A549 (cell line): ENCODE measurements around the gene LAMA2. TPM values are rescaled to one million over a fixed set of nuclear protein-coding genes. Genes with fewer than 3 reads are reported as not detected.

Experiments used
- ATAC-seq, 2 experiments: fragments of 200-7000 bp in 1 of 2; fragments of >200 bp in 1 of 2; cut with Nextera tagmentation in 1 of 2; cut with Tn5 transposase in 1 of 2; 3 replicates each; pipeline versions ENCODE4 v1.8.0 to v1.9.1; 2018 to 2020; ENCODE audit warnings: mild to moderate bottlenecking in 1 of 2, moderate library complexity in 1 of 2
- CTCF ChIA-PET: fragments of 300-600 bp; sonication (Branson Sonifier 250); formaldehyde crosslinking; extraction: SDS; loops from one replicate; lab custom pipeline; 2021; ENCODE audit warnings: antibody characterized with exemption, inconsistent platforms; lab: Yijun Ruan, JAX
- POLR2A ChIA-PET: fragments of 350-600 bp; formaldehyde crosslinking; extraction: SDS; loops from one replicate; lab custom pipeline; 2021; ENCODE audit warnings: antibody characterized with exemption, inconsistent platforms; lab: Yijun Ruan, JAX
- DNase-seq, 2 experiments: peaks; one replicate each; pipeline versions ENCODE4 v3.0.0 to v3.0.0-alpha.2; 2011 to 2016; ENCODE audit warnings: low read depth in 1 of 2, low spot score in 1 of 2
- FAIRE-seq: peaks from 2 replicates; lab custom pipeline; 2011; peaks lifted over from hg19 to GRCh38; lab: Jason Lieb, UNC
- H3K27ac ChIP-seq, 2 experiments: fragments of >200 bp; sonication (Bioruptor Twin); formaldehyde crosslinking; 3 replicates each; pipeline ENCODE4 v1.5.1; 2016 to 2017
- H3K4me1 ChIP-seq: fragments of >200 bp; sonication (Bioruptor Twin); formaldehyde crosslinking; 3 replicates; pipeline ENCODE4 v1.6.1; 2016
- H3K4me2 ChIP-seq: fragments of >200 bp; sonication (Bioruptor Twin); formaldehyde crosslinking; 3 replicates; pipeline ENCODE4 v1.6.1; 2016
- H3K4me3 ChIP-seq: fragments of >200 bp; sonication (Bioruptor Twin); formaldehyde crosslinking; 3 replicates; pipeline ENCODE4 v1.5.1; 2016
- H3K9me3 ChIP-seq: fragments of >200 bp; sonication (Bioruptor Twin); formaldehyde crosslinking; 3 replicates; pipeline ENCODE4 v1.6.1; 2016
- BHLHE40 ChIP-seq: IDR thresholded peaks from 2 replicates; pipeline ENCODE4 v1.6.1; 2012; ENCODE audit warnings: low read depth, low read length, inconsistent platforms
- CBX2 ChIP-seq: fragments of 200-600 bp; sonication (generic); IDR thresholded peaks from 2 replicates; pipeline ENCODE4 v1.6.1; 2016; ENCODE audit warnings: low read depth, mild to moderate bottlenecking, borderline replicate concordance
- CHD2 ChIP-seq: fragments of 150-350 bp; IDR thresholded peaks from 2 replicates; pipeline ENCODE4 v1.6.1; 2014; ENCODE audit warnings: low read length; ENCODE audit not compliant: partially characterized antibody
- CHD4 ChIP-seq: fragments of 200-600 bp; sonication (generic); IDR thresholded peaks from 2 replicates; pipeline ENCODE4 v1.6.1; 2016; ENCODE audit warnings: antibody characterized with exemption, mild to moderate bottlenecking, borderline replicate concordance
- EP300 ChIP-seq, 2 experiments: fragments of >200 bp; sonication (Bioruptor Twin); formaldehyde crosslinking; IDR thresholded peaks; 2 replicates in 1 of 2; 3 replicates in 1 of 2; pipeline ENCODE4 v1.6.1; 2016 to 2017
- ESRRA ChIP-seq: fragments of 150-350 bp; IDR thresholded peaks from 2 replicates; pipeline ENCODE4 v1.6.1; 2014; ENCODE audit warnings: mild to moderate bottlenecking, low read length, borderline replicate concordance
- FOSB ChIP-seq: fragments of 250-450 bp; sonication (Bioruptor Pico); IDR thresholded peaks from 2 replicates; pipeline ENCODE4 v1.5.0; 2020; ENCODE audit warnings: mild to moderate bottlenecking, moderate library complexity
- FOXS1 ChIP-seq: fragments of 250-450 bp; sonication (Bioruptor Pico); IDR thresholded peaks from 2 replicates; pipeline ENCODE4 v1.5.0; 2020; ENCODE audit warnings: mild to moderate bottlenecking, moderate library complexity
- GATA3 ChIP-seq: IDR thresholded peaks from 2 replicates; pipeline ENCODE4 v1.6.1; 2012; ENCODE audit warnings: borderline replicate concordance
- JUN ChIP-seq, 2 experiments: fragments of >200 bp; sonication (Bioruptor Twin); formaldehyde crosslinking; IDR thresholded peaks; 2 replicates in 1 of 2; 3 replicates in 1 of 2; pipeline ENCODE4 v1.6.1; 2016 to 2017
- KDM1A ChIP-seq: fragments of 200-600 bp; sonication (generic); IDR thresholded peaks from 2 replicates; pipeline ENCODE4 v1.6.1; 2016; ENCODE audit warnings: low read depth, mild to moderate bottlenecking
- MAZ ChIP-seq: fragments of 150-350 bp; IDR thresholded peaks from 2 replicates; pipeline ENCODE4 v1.6.1; 2014; ENCODE audit warnings: antibody characterized with exemption, low read depth, low read length, borderline replicate concordance
- MYC ChIP-seq: IDR thresholded peaks from 2 replicates; pipeline ENCODE4 v1.6.1; 2012; ENCODE audit warnings: mild to moderate bottlenecking, inconsistent platforms, low read length, improper control_type of control experiment, borderline replicate concordance
- NR3C1 ChIP-seq: fragments of >200 bp; sonication (Bioruptor Twin); formaldehyde crosslinking; IDR thresholded peaks from 3 replicates; pipeline ENCODE4 v1.6.1; 2017
- POLR2AphosphoS2 ChIP-seq: conservative IDR thresholded peaks from 2 replicates; pipeline ENCODE4 v1.6.1; 2012; ENCODE audit warnings: low read length, improper control_type of control experiment, inconsistent platforms
- RAD21 ChIP-seq, 2 experiments: fragments of >200 bp in 1 of 2; sonication (Bioruptor Twin) in 1 of 2; formaldehyde crosslinking in 1 of 2; IDR thresholded peaks in 1 of 2; conservative IDR thresholded peaks in 1 of 2; 2 replicates in 1 of 2; 3 replicates in 1 of 2; pipeline ENCODE4 v1.6.1; 2012 to 2018; ENCODE audit warnings: inconsistent platforms in 1 of 2
- ZC3H11A ChIP-seq: fragments of 450-650 bp; IDR thresholded peaks from 2 replicates; pipeline ENCODE4 v1.6.1; 2014; ENCODE audit warnings: antibody characterized with exemption, mild to moderate bottlenecking
- ZFP36 ChIP-seq: fragments of 450-650 bp; IDR thresholded peaks from 2 replicates; pipeline ENCODE4 v1.6.1; 2014; ENCODE audit warnings: borderline replicate concordance; ENCODE audit not compliant: partially characterized antibody
- WGBS: methylation state at CpG from one replicate; pipeline ENCODE4 v1.1.6; 2017; ENCODE audit errors: missing lambda C conversion rate; 5-methylcytosine and 5-hydroxymethylcytosine counted together
- polyA plus RNA-seq, 4 experiments: library from polyadenylated mRNA; depleted of rRNA in 3 of 4; stranded (reverse); fragments of >200 nt; fragmentation: RNase III in 1 of 4; extraction: RNeasy Plus Mini Kit Qiagen cat#74134 plus additional on column Dnase treatment in 1 of 4; gene quantifications; 2 replicates in 3 of 4; 3 replicates in 1 of 4; pipeline ENCODE4 v1.2.3, GENCODE V29; 2011 to 2017
- TF ChIP-seq, protein P1 (sequence below): fragments of >200 bp; sonication (Bioruptor Twin); formaldehyde crosslinking; IDR thresholded peaks from 3 replicates; pipeline ENCODE4 v1.6.1; 2016
- TF ChIP-seq, protein P2 (sequence below): fragments of 250-450 bp; sonication (Bioruptor Pico); IDR thresholded peaks from 2 replicates; pipeline ENCODE4 v1.5.0; 2021; ENCODE audit warnings: mild to moderate bottlenecking, moderate library complexity, borderline replicate concordance
- TF ChIP-seq, protein P3 (sequence below): fragments of >200 bp; sonication (Bioruptor Twin); formaldehyde crosslinking; IDR thresholded peaks from 2 replicates; pipeline ENCODE4 v1.6.1; 2016
- TF ChIP-seq, protein P4 (sequence below): IDR thresholded peaks from 2 replicates; pipeline ENCODE4 v1.6.1; 2012
- TF ChIP-seq, protein P5 (sequence below): fragments of 250-450 bp; sonication (Bioruptor Pico); IDR thresholded peaks from 2 replicates; pipeline ENCODE4 v1.5.0; 2020; ENCODE audit warnings: low read depth, mild to moderate bottlenecking, moderate library complexity
- TF ChIP-seq, protein P6 (sequence below): fragments of >200 bp; sonication (Bioruptor Twin); formaldehyde crosslinking; IDR thresholded peaks from 3 replicates; pipeline ENCODE4 v1.5.1; 2016
- TF ChIP-seq, protein P7 (sequence below): fragments of 450-650 bp; IDR thresholded peaks from 2 replicates; pipeline ENCODE4 v1.6.1; 2014; ENCODE audit warnings: antibody characterized with exemption
- TF ChIP-seq, protein P8 (sequence below): IDR thresholded peaks from 2 replicates; pipeline ENCODE4 v1.6.1; 2012; ENCODE audit warnings: low read depth, borderline replicate concordance

The LAMA2 gene
- polyA plus RNA-seq, 2 of the 4 experiments (the other 2 are of a cell fraction) = 0.21 to 1.3 TPM

DNA sequence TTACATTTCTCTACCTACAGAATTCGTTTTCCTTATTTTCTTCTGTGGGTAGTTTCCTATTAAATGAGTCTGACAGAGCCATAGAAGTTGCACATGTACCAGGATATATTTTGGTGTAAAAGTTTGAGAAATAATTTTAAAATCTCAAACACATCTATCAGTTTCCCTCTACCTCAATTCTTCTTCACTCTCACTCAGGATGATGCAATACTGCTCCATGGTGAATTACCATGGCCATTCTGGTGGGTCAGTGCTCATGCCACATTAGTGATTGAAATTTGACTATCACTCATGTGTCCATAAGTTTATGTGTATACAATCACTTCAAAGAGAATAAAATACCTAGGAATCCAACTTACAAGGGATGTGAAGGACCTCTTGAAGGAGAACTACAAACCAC is 675.3 kb downstream of the LAMA2 start:
- ChIA-PET CTCF (no interaction called here), POLR2A (no interaction called here)
- Histone ChIP-seq H3K4me3 (no peak overlapping the region), H3K4me1 (no peaks in the 10 kb centered on the region), H3K9me3 (no peaks in the 10 kb centered on the region), H3K4me2 (no peak overlapping the region), H3K27ac (no peak overlapping the region)
- ATAC-seq = no peak
- FAIRE-seq = no peak
- TF ChIP-seq MYC (no peak), GATA3 (no peak), CHD2 (no peak), ZC3H11A (no peak), POLR2AphosphoS2 (no peak), CBX2 (no peak)
- TF ChIP-seq, protein P1, sequence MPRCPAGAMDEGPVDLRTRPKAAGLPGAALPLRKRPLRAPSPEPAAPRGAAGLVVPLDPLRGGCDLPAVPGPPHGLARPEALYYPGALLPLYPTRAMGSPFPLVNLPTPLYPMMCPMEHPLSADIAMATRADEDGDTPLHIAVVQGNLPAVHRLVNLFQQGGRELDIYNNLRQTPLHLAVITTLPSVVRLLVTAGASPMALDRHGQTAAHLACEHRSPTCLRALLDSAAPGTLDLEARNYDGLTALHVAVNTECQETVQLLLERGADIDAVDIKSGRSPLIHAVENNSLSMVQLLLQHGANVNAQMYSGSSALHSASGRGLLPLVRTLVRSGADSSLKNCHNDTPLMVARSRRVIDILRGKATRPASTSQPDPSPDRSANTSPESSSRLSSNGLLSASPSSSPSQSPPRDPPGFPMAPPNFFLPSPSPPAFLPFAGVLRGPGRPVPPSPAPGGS = no peak
- TF ChIP-seq, protein P2, sequence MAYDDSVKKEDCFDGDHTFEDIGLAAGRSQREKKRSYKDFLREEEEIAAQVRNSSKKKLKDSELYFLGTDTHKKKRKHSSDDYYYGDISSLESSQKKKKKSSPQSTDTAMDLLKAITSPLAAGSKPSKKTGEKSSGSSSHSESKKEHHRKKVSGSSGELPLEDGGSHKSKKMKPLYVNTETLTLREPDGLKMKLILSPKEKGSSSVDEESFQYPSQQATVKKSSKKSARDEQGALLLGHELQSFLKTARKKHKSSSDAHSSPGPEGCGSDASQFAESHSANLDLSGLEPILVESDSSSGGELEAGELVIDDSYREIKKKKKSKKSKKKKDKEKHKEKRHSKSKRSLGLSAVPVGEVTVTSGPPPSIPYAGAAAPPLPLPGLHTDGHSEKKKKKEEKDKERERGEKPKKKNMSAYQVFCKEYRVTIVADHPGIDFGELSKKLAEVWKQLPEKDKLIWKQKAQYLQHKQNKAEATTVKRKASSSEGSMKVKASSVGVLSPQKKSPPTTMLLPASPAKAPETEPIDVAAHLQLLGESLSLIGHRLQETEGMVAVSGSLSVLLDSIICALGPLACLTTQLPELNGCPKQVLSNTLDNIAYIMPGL (CRISPR knock-in tag) = no peak
- TF ChIP-seq, protein P3, sequence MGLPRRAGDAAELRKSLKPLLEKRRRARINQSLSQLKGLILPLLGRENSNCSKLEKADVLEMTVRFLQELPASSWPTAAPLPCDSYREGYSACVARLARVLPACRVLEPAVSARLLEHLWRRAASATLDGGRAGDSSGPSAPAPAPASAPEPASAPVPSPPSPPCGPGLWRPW = no peak
- WGBS = 45% methylated on average over 1 of the region's 1 CpG
- DNase-seq = no peak

DNA sequence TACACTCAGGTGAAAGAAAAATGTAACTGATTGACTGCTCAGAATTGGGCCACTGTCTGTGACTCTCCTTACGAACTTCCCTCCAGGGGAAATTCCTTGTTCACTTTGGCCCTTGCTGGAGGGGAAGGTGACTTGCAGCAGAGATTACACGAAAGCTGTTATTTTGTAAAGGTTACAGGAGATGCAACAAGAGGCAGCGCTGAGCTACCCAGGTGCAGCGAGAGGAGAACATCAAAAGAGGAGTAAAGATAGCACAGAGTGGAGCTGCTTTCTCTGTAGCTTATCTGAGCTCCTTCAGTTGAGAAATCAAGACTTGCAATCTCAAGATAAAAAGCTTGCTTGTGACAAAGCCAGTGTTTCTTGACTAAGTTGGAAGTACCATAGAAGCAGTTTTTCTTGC is 682.4 kb downstream of the LAMA2 start:
- no peak overlapping the region for H3K27ac ChIP-seq
- H3K4me1 ChIP-seq = no peaks in the 10 kb centered on the region
- FAIRE-seq = no peak
- ATAC-seq = no peak
- POLR2A ChIA-PET = no interaction called here
- CTCF ChIA-PET = interaction anchor here (0.6 to 1.0 kb wide), 2 partner anchors 66 to 456 kb away, joined by 3 read pairs; no protein-coding TSS in a partner anchor
- no peaks in the 10 kb centered on the region for H3K9me3 ChIP-seq
- 89% methylated on average over 4 of the region's 4 CpGs for WGBS
- TF ChIP-seq, protein P4, sequence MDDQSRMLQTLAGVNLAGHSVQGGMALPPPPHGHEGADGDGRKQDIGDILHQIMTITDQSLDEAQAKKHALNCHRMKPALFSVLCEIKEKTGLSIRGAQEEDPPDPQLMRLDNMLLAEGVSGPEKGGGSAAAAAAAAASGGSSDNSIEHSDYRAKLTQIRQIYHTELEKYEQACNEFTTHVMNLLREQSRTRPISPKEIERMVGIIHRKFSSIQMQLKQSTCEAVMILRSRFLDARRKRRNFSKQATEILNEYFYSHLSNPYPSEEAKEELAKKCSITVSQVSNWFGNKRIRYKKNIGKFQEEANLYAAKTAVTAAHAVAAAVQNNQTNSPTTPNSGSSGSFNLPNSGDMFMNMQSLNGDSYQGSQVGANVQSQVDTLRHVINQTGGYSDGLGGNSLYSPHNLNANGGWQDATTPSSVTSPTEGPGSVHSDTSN = no peak
- no peak for TF ChIP-seq RAD21 (conservative IDR thresholded peaks at IDR 0.05 in 1 of 2, IDR thresholded peaks at IDR 0.05 in 1 of 2)
- TF ChIP-seq MAZ = no peak
- TF ChIP-seq, protein P5, sequence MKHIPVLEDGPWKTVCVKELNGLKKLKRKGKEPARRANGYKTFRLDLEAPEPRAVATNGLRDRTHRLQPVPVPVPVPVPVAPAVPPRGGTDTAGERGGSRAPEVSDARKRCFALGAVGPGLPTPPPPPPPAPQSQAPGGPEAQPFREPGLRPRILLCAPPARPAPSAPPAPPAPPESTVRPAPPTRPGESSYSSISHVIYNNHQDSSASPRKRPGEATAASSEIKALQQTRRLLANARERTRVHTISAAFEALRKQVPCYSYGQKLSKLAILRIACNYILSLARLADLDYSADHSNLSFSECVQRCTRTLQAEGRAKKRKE (CRISPR knock-in tag) = no peak
- TF ChIP-seq KDM1A = no peak
- TF ChIP-seq, all 56 proteins: peak for 0
- DNase-seq = no peak
- Histone ChIP-seq H3K4me3 (no peak overlapping the region), H3K4me2 (no peak overlapping the region)

DNA sequence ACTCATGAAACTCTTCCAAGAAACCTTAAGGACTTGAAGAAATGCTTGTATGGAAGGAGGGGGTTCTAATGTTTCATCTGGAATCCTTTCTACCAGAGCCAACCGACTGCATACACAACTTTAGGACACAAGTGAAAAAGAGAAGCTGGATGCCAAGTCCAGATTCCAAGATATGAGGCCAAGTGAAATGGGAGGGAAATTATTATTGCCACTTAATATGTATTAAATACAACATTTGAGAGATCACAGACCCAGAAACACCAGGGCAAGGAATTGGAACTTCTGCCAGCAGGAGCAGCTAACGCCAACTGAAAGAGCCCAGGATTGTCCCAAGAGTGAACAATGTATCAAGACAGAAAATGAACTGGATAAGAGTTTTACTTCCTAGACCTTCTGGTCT is 682.9 kb downstream of the LAMA2 start:
- no peak for DNase-seq
- Histone ChIP-seq H3K27ac (no peak overlapping the region), H3K4me2 (no peak overlapping the region), H3K9me3 (no peaks in the 10 kb centered on the region), H3K4me1 (no peaks in the 10 kb centered on the region), H3K4me3 (no peak overlapping the region)
- 80% methylated on average over 2 of the region's 2 CpGs for WGBS
- ChIA-PET POLR2A (no interaction called here), CTCF (interaction anchor here (1.0 to 1.4 kb wide), 2 partner anchors 9 to 66 kb away, joined by 3 read pairs; no protein-coding TSS in a partner anchor)
- no peak for FAIRE-seq
- no peak for ATAC-seq
- TF ChIP-seq FOXS1 (CRISPR knock-in tag) = no peak
- TF ChIP-seq EP300 (IDR thresholded peaks at IDR 0.05) = no peak
- TF ChIP-seq ESRRA = no peak
- TF ChIP-seq MYC = no peak
- TF ChIP-seq BHLHE40 = no peak
- TF ChIP-seq ZFP36 = no peak
- no peak for TF ChIP-seq CHD4
- TF ChIP-seq, protein P6, sequence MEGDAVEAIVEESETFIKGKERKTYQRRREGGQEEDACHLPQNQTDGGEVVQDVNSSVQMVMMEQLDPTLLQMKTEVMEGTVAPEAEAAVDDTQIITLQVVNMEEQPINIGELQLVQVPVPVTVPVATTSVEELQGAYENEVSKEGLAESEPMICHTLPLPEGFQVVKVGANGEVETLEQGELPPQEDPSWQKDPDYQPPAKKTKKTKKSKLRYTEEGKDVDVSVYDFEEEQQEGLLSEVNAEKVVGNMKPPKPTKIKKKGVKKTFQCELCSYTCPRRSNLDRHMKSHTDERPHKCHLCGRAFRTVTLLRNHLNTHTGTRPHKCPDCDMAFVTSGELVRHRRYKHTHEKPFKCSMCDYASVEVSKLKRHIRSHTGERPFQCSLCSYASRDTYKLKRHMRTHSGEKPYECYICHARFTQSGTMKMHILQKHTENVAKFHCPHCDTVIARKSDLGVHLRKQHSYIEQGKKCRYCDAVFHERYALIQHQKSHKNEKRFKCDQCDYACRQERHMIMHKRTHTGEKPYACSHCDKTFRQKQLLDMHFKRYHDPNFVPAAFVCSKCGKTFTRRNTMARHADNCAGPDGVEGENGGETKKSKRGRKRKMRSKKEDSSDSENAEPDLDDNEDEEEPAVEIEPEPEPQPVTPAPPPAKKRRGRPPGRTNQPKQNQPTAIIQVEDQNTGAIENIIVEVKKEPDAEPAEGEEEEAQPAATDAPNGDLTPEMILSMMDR = no peak
- TF ChIP-seq GATA3 = no peak
- no peak for TF ChIP-seq NR3C1
- TF ChIP-seq, protein P7, sequence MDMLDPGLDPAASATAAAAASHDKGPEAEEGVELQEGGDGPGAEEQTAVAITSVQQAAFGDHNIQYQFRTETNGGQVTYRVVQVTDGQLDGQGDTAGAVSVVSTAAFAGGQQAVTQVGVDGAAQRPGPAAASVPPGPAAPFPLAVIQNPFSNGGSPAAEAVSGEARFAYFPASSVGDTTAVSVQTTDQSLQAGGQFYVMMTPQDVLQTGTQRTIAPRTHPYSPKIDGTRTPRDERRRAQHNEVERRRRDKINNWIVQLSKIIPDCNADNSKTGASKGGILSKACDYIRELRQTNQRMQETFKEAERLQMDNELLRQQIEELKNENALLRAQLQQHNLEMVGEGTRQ = no peak
- TF ChIP-seq FOSB = no peak
- TF ChIP-seq JUN (IDR thresholded peaks at IDR 0.05) = no peak
- TF ChIP-seq, protein P8, sequence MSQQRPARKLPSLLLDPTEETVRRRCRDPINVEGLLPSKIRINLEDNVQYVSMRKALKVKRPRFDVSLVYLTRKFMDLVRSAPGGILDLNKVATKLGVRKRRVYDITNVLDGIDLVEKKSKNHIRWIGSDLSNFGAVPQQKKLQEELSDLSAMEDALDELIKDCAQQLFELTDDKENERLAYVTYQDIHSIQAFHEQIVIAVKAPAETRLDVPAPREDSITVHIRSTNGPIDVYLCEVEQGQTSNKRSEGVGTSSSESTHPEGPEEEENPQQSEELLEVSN = no peak
